GM23248 (cell line): ENCODE data around the gene ASS1.

Source experiments
- EZH2 ChIP-seq: fragments of 200-600 bp; sonication (generic); IDR thresholded peaks from 2 replicates; pipeline ENCODE4 v1.6.1; 2018; ENCODE audit warnings: antibody characterized with exemption, mild to moderate bottlenecking; ENCODE audit not compliant: insufficient read depth, poor library complexity, severe bottlenecking
- EZH2phosphoT487 ChIP-seq: fragments of 200-600 bp; sonication (generic); IDR thresholded peaks from 2 replicates; pipeline ENCODE4 v1.6.1; 2018; ENCODE audit warnings: antibody characterized with exemption, moderate library complexity, mild to moderate bottlenecking, low read depth; ENCODE audit not compliant: insufficient read depth

GRCh38 chr9:130480673-130481072, 35.9 kb downstream of the ASS1 start:
- TF ChIP-seq EZH2 (no peak), EZH2phosphoT487 (no peak)
